Ovary (tissue), 3 donors: ENCODE data around the gene CDK15.

Experiments
- POLR2A ChIP-seq: fragments of 450-650 bp; IDR thresholded peaks from one replicate; pipeline ENCODE4 v1.6.1; 2017; ENCODE audit warnings: antibody characterized with exemption, mild to moderate bottlenecking, moderate library complexity
- TF ChIP-seq, protein P1 (sequence below), 3 donors: fragments of 450-650 bp in 2 of 3; fragments of 200-600 bp in 1 of 3; IDR thresholded peaks; one replicate each; pipeline versions ENCODE4 v1.5.1 to v1.8.0; 2016 to 2022; ENCODE audit warnings: antibody characterized with exemption in 3 of 3, mild to moderate bottlenecking in 1 of 3
- donor health status: DM: no; HTN: no; CAD: no.

DNA sequence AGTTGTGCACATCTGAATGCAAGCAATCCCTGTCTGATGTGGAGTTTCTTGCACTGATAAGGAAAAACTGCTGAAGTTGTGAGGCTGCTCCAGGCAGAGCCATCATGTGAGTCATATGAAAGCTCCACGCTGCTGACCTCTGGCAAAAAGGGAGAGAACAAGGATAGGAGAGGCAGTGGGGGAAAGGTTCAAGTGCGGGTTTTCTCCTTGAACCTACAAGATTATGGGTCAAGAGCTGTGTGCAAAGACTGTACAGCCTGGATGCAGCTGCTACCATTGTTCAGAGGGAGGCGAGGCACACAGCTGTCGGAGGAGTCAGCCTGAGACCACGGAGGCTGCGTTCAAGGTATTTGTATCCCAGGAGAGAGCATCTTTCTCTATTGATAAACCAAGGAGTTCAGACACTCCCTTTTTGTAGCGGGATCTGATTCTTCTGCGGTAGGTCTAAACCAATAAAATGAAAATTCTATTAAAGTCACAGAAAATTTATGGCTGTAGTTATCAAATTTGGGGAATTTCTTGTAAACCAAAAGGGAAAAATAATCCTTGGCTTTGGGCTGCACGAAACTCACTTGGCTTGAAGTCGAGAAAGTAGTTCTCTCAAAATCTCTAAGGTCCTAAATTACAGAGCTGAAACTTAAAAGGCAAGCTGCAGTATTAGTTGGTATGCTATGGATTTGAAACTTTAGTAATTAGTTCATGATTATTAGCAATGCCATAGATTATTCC is at the start of gene CDK15:
- TF ChIP-seq, protein P1, sequence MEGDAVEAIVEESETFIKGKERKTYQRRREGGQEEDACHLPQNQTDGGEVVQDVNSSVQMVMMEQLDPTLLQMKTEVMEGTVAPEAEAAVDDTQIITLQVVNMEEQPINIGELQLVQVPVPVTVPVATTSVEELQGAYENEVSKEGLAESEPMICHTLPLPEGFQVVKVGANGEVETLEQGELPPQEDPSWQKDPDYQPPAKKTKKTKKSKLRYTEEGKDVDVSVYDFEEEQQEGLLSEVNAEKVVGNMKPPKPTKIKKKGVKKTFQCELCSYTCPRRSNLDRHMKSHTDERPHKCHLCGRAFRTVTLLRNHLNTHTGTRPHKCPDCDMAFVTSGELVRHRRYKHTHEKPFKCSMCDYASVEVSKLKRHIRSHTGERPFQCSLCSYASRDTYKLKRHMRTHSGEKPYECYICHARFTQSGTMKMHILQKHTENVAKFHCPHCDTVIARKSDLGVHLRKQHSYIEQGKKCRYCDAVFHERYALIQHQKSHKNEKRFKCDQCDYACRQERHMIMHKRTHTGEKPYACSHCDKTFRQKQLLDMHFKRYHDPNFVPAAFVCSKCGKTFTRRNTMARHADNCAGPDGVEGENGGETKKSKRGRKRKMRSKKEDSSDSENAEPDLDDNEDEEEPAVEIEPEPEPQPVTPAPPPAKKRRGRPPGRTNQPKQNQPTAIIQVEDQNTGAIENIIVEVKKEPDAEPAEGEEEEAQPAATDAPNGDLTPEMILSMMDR (IDR thresholded peaks at IDR 0.05): no peak
- TF ChIP-seq POLR2A: no peak
